Measurements from ENCODE around the gene BRAF. TPM values are rescaled to one million over a fixed set of nuclear protein-coding genes. Genes with fewer than 3 reads are reported as not detected.
A peak's percentile ranks its signal among the peaks of the same experiment; 100 is the strongest.

BRAF gene
- total RNA-seq, 1 donor from 2014 or later: 48.0 TPM

DNA sequence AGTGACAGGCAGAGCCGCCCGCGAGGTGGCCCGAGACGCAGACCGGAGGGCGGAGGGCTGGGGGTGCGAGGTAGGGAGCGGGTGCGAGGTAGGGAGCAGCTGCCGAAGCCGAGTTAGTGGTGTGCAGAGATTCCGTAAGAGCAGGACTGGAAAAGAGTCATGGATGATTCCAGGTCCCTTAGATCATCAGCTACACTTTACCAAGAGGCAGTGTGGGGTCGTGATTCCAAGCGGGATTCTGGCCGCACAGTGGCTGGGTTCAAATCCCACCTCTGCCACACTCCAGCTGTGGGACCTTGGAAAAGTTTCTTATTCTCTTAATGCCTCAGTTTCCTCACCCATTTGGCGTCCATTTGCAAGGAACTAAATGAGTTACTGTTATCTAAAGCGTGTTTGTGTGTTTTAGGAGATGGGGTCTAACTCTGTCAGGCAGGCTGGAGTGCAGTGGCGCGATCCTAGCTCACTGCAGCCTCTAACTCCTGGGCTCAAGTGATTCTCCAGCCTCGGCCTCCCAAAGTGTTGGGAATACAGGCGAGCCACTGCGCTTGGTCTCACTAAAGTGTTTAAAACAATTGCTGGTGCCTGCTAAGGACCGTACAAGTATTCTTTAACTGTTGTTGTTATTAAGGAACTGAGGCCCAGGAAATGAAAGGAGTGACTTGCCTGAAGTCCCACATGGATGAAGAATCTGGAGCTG lies 227.1 kb downstream of the BRAF start:
- Mint-ChIP-seq H3K9me3 (no peaks in the 10 kb centered on the region), H3K27me3 (ENCODE audit: insufficient read depth, low read depth) (no peaks in the 10 kb centered on the region), H3K27ac (peak overlapping the region; percentile 57), H3K36me3 (peaks cover 7% of the 10 kb centered on the region), H3K4me3 (peak overlapping the region; percentile 99), H3K4me1 (peaks cover 22% of the 10 kb centered on the region)
- no peaks in the 10 kb centered on the region for H3F3A ChIP-seq (ENCODE audit: low read depth)
- no peak overlapping the region for H3K27ac ChIP-seq
- H3K79me2 ChIP-seq (ENCODE audit: low read depth): peaks cover 55% of the 10 kb centered on the region
- no peaks in the 10 kb centered on the region for H3K9me3 ChIP-seq (ENCODE audit: low read depth)
- peak overlapping the region; percentile 92 for H3K4me2 ChIP-seq
- H3K27me3 ChIP-seq: no peaks in the 10 kb centered on the region
- H3K4me1 ChIP-seq: peaks cover 5% of the 10 kb centered on the region
- H4K20me1 ChIP-seq (ENCODE audit: low read depth): peaks cover 22% of the 10 kb centered on the region
- no peak for DNase-seq (ENCODE audit: low spot score)
- peak overlapping the region; percentile 90 for H2AFZ ChIP-seq (replicated peaks)
- H3K4me3 ChIP-seq: peak overlapping the region; percentile 82
- H3K36me3 ChIP-seq: no peaks in the 10 kb centered on the region
- TF ChIP-seq EZH2 (IDR thresholded peaks at IDR 0.05): no peak
- TF ChIP-seq, protein P1, sequence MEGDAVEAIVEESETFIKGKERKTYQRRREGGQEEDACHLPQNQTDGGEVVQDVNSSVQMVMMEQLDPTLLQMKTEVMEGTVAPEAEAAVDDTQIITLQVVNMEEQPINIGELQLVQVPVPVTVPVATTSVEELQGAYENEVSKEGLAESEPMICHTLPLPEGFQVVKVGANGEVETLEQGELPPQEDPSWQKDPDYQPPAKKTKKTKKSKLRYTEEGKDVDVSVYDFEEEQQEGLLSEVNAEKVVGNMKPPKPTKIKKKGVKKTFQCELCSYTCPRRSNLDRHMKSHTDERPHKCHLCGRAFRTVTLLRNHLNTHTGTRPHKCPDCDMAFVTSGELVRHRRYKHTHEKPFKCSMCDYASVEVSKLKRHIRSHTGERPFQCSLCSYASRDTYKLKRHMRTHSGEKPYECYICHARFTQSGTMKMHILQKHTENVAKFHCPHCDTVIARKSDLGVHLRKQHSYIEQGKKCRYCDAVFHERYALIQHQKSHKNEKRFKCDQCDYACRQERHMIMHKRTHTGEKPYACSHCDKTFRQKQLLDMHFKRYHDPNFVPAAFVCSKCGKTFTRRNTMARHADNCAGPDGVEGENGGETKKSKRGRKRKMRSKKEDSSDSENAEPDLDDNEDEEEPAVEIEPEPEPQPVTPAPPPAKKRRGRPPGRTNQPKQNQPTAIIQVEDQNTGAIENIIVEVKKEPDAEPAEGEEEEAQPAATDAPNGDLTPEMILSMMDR (IDR thresholded peaks at IDR 0.05): no peak
- H3K9ac ChIP-seq: peak overlapping the region; percentile 66

DNA sequence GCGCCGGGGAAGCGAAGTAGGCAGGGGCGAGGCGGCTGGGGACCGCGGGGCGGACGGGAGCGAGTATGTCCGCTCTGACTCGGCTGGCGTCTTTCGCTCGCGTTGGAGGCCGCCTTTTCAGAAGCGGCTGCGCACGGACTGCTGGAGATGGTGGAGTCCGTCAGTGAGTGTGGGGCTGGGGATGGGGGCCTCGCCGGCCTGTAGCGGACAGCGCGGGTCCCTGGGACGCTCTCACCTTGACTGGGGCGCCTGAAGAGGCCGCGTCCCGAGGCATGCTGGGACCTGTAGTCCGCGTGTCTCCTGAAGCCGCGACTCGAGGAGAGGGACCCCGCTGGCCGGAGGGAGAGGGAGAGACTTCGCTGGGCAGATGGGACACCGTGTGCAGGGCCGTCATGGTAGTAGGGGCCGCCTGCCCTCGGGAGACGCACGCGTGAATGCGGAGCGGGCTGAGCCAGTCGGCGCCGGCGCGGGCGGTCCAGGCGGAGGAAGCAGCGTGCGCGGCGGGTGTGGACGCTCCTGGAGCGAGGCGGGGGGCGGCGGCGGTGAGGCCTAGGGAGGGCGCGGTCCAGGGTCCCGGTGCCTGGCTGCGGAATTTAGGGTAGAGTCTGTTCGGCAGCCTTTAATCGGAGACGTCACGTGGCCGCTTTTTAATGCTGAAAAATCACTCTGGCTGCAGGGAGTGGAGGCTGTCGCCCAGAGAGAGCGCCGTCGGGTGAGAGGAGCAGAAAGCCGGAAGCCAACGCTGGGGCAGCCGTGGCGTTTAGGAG lies 227.9 kb downstream of the BRAF start, which contains the start of gene NDUFB2:
TSS of gene NDUFB2 (plus strand) at position 29 of the 767 bp plus-strand sequence. CDS start at position 66, 37 bp downstream.
- Histone ChIP-seq H2AFZ (replicated peaks) (peak within 1 kb of the TSS; percentile 90), H3K4me3 (peak within 1 kb of the TSS; percentile 82), H3K36me3 (no peaks in the 10 kb centered on the region), H3K79me2 (ENCODE audit: low read depth) (peaks cover 48% of the 10 kb centered on the region), H3K27ac (peak within 1 kb of the TSS; percentile 52), H3K9me3 (ENCODE audit: low read depth) (no peaks in the 10 kb centered on the region), H3F3A (ENCODE audit: low read depth) (no peaks in the 10 kb centered on the region), H4K20me1 (ENCODE audit: low read depth) (peaks cover 22% of the 10 kb centered on the region), H3K4me2 (peak within 1 kb of the TSS; percentile 92), H3K4me1 (peaks cover 5% of the 10 kb centered on the region), H3K27me3 (no peaks in the 10 kb centered on the region), H3K9ac (peak within 1 kb of the TSS; percentile 66)
- DNase-seq (ENCODE audit: low spot score): peak; percentile 92
- H3K4me1 Mint-ChIP-seq: peaks cover 22% of the 10 kb centered on the region
- H3K36me3 Mint-ChIP-seq: peaks cover 5% of the 10 kb centered on the region
- peak within 1 kb of the TSS; percentile 99 for H3K4me3 Mint-ChIP-seq
- no peak for TF ChIP-seq EZH2 (IDR thresholded peaks at IDR 0.05)
- TF ChIP-seq, protein P1 (IDR thresholded peaks at IDR 0.05): no peak
- TF ChIP-seq EZH2phosphoT487 (IDR thresholded peaks at IDR 0.05): no peak
- H3K27ac Mint-ChIP-seq: peak within 1 kb of the TSS; percentile 57
- no peaks in the 10 kb centered on the region for H3K9me3 Mint-ChIP-seq
- H3K27me3 Mint-ChIP-seq (ENCODE audit: insufficient read depth, low read depth): no peaks in the 10 kb centered on the region

DNA sequence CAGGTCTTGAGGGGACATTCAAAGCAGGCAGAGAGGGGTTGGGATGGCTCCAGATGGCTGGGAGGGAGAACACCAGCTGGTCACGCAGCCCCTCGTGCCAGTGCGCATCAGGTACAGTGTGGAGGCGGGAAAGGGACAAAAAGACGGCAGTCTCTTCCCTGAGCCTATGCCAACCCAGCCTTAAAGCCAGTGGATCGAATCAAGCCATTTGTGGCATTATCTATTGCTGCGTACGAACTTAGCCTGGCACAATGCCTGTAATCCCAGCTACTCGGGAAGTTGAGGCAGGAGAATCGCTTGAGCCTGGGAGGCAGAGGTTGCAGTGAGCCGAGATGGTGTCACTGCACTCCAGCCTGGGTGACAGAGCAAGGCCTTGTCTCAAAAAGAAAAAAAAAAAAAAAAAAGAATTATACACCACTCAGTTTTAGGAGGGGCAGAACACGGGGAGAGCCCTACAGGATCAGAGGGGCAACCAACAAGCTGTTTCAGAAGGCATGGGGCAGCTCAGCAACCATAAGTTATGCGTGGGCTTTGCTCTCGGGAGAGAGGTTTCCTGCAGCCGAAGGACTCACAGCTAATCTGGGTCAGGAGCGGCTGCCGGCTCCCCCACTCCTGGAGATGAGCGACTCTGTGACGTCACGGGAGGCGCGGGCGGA lies 228.6 kb downstream of the BRAF start:
- Mint-ChIP-seq H3K4me1 (peaks cover 22% of the 10 kb centered on the region), H3K27ac (peak overlapping the region; percentile 46), H3K4me3 (peak overlapping the region; percentile 99), H3K36me3 (peaks cover 5% of the 10 kb centered on the region), H3K27me3 (ENCODE audit: insufficient read depth, low read depth) (no peaks in the 10 kb centered on the region), H3K9me3 (no peaks in the 10 kb centered on the region)
- Histone ChIP-seq H4K20me1 (ENCODE audit: low read depth) (peaks cover 22% of the 10 kb centered on the region), H3K4me2 (peak overlapping the region; percentile 92), H3K4me1 (peaks cover 5% of the 10 kb centered on the region), H3K9ac (no peak overlapping the region), H2AFZ (replicated peaks) (peak overlapping the region; percentile 90), H3K36me3 (no peaks in the 10 kb centered on the region), H3K4me3 (peak overlapping the region; percentile 82), H3K9me3 (ENCODE audit: low read depth) (no peaks in the 10 kb centered on the region), H3K27ac (no peak overlapping the region), H3K27me3 (no peaks in the 10 kb centered on the region), H3F3A (ENCODE audit: low read depth) (no peaks in the 10 kb centered on the region), H3K79me2 (ENCODE audit: low read depth) (peaks cover 41% of the 10 kb centered on the region)
- TF ChIP-seq EZH2phosphoT487 (IDR thresholded peaks at IDR 0.05) (no peak), EZH2 (IDR thresholded peaks at IDR 0.05) (no peak)
- TF ChIP-seq, protein P1 (IDR thresholded peaks at IDR 0.05): no peak
- DNase-seq (ENCODE audit: low spot score): peak; percentile 97
